HG03045 (cell line): ENCODE measurements around the gene AATF.

Experiments used
- ATAC-seq: cut with Tn5 transposase; IDR thresholded peaks from one replicate; pipeline ENCODE4 v1.9.1; 2021; ENCODE audit warnings: mild to moderate bottlenecking, moderate library complexity; ENCODE audit not compliant: unreplicated experiment

The AATF gene

GRCh38 chr17:36930583-36930900, 18.2 kb upstream of the AATF start:
- ATAC-seq = no peak

- ATAC-seq = no peak
Measured at GRCh38 chr17:36931096-36931696, 17.6 kb upstream of the AATF start.

- ATAC-seq = no peak
Measured at GRCh38 chr17:36931697-36932382, 16.9 kb upstream of the AATF start.

- ATAC-seq = no peak
Measured at GRCh38 chr17:36932383-36932693, 16.4 kb upstream of the AATF start.

GRCh38 chr17:36932694-36933511, 15.9 kb upstream of the AATF start:
- no peak for ATAC-seq

- ATAC-seq = no peak
Measured at GRCh38 chr17:36933512-36934143, 15.1 kb upstream of the AATF start.

- no peak for ATAC-seq
Measured at GRCh38 chr17:36934144-36934691, 14.5 kb upstream of the AATF start.

GRCh38 chr17:36934692-36935630, 13.8 kb upstream of the AATF start:
- ATAC-seq = no peak

GRCh38 chr17:36935671-36936454, 12.9 kb upstream of the AATF start:
- no peak for ATAC-seq

- ATAC-seq = no peak
Measured at GRCh38 chr17:36936455-36937000, 12.2 kb upstream of the AATF start.

GRCh38 chr17:36937001-36937958, 11.5 kb upstream of the AATF start, which contains the start of gene LHX1:
TSS of gene LHX1 (plus strand) at chr17:36937475. CDS start at chr17:36938198, 723 bp downstream.
- no peak for ATAC-seq

GRCh38 chr17:36937959-36938565, 10.7 kb upstream of the AATF start:
- no peak for ATAC-seq

GRCh38 chr17:36938566-36939051, 10.1 kb upstream of the AATF start:
- no peak for ATAC-seq

- ATAC-seq = no peak
Measured at GRCh38 chr17:36939052-36939801, 9.5 kb upstream of the AATF start.

- no peak for ATAC-seq
Measured at GRCh38 chr17:36939802-36940312, 8.9 kb upstream of the AATF start.
